HG02798 (cell line): ENCODE data around the gene MTMR3.
A peak's percentile ranks its signal among the peaks of the same experiment; 100 is the strongest.

Source experiments
- ATAC-seq: cut with Tn5 transposase; IDR thresholded peaks from one replicate; pipeline ENCODE4 v1.9.1; 2021; ENCODE audit warnings: mild to moderate bottlenecking; ENCODE audit not compliant: unreplicated experiment, poor library complexity

Gene MTMR3

DNA sequence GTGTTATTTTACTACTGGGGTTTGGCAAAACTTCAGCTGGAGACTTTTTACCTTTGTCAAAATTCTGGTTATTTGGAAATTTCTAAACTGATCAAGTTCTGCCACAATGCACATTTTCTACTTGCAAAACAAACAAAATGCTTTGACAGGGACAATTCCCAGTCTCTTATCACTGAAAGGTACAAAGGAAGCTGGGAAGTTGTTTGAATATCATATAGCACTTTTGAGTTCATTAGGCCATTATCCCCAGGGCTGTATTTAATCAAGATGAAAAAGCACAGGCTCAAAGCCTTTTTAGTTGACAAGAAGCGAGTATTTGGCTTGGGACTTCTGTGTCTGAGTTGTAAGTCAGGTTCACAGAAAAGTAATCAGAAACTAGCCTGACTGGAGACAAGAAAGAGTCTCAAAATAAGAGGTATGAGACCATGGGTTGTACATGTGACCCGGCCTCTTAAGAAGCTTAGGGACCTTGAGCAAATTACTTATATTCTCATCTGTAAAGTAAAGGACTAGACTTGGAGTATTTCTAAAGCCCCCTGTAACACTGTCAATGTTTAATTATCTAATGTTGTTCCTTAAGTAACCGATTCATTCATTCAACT, 194.4 kb downstream of the MTMR3 start:
- ATAC-seq, result no peak

- no peak for ATAC-seq
Observed at GRCh38 chr22:30078320-30079311, 195.6 kb downstream of the MTMR3 start.

- ATAC-seq, result peak; percentile 65
Observed at GRCh38 chr22:30079952-30080533, 197.1 kb downstream of the MTMR3 start, which contains the start of gene HORMAD2. Gene HORMAD2, plus strand, starts transcription at chr22:30080464. Its CDS starts 13,489 bp downstream, at chr22:30093953.
